Islet of Langerhans (tissue), 1 donor: ENCODE data around the gene LILRB2.
"Not testable (repeated sequence)": the region's sequence is repeated elsewhere in the genome, so short reads cannot be mapped to it uniquely, and the experiment has no call there.

Source experiments
- FAIRE-seq: peaks from one replicate; lab custom pipeline; 2011; peaks lifted over from hg19 to GRCh38; lab: Jason Lieb, UNC

LILRB2 gene

DNA sequence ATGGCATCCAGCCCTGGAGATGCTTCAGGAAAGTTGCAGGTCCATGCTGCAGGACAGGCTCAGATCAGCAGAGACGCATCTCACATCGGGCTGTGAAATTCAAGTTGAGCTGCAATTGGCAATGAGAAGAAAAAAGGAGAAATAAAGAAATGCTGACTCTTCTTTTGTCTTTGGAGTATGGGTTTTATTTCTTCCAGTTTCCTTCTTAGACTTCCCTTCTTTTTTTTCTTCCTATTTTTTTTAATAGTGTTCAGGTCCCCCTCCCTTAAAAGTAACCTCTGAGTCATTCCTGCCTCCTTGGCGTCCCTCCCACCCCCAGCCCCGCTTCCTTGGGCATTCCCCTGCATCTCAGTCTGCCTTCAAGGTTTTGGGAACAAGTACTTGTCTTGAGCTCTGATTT, 9.3 kb downstream of the LILRB2 start:
- FAIRE-seq = not testable (repeated sequence)

DNA sequence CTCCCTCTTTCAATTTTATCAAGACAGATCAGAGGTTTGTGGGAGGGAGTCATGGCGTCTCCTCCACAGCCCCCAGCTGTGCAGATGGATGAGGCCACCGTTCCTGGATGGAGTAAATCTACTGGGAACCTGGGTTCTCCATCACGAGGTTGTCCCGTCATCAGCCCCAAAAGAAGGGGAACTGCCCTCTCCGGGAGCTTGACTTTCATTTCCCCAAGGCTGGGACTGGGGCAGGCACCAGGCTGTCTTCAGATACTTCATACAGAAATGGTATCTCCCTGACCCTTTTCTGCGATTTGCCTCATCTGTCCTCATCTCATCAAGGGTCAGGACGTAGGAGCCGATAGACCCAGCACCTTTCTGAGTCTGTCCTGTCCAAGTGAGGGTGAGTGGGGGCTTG, 9.8 kb downstream of the LILRB2 start:
- FAIRE-seq = no peak

DNA sequence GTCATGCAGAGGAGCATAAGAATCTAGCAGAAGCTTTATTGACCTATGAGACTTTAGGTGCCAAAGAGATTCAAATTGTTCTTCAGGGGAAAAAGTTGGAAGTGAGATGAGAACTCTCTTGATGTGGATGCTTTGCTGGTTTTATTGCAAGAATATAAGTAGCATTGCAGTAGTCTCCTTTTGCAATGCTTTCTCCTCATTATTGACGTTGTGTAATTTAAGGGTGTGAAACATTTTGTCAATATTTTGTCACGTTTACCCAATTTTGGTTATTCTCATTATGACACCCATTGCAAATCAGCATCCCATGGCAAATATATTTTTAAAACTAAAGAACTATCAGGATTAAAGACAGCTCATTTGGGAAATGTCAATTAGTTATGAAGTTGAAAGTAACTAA, 12.0 kb downstream of the LILRB2 start:
- FAIRE-seq = no peak

DNA sequence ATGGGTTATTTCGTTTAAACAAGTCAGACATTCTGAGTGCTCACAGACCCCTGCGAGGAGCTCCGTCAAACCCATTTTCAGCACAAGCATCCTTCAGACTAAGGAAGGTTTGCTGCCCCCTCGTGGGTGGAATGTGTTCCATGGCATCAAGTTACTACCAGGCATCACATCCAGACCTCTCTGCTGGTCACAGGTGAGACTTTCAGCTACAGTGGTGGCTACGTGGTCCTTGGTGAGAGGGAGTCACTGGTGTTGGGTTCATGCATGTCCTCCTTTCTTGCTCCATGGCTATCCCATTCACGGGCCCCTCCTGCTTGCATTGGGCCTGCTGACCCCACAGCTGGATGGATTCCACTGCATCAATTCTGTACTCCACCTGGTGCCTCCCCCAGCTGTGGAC, 14.8 kb downstream of the LILRB2 start:
- FAIRE-seq = no peak

DNA sequence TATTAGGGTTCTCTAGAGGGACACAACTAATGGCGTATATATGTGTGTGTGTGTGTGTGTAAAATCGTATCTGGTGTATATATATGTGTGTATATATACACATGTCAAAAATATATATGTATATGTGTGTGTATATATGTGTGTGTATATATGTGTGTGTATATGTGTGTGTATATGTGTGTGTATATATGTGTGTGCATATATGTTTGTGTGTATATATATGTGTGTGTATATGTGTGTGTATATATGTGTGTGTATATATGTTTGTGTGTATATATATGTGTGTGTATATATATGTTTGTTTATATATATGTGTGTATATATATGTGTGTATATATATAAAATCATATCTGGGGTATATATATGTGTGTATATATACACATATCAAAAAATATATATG, 18.4 kb downstream of the LILRB2 start:
- FAIRE-seq = no peak

DNA sequence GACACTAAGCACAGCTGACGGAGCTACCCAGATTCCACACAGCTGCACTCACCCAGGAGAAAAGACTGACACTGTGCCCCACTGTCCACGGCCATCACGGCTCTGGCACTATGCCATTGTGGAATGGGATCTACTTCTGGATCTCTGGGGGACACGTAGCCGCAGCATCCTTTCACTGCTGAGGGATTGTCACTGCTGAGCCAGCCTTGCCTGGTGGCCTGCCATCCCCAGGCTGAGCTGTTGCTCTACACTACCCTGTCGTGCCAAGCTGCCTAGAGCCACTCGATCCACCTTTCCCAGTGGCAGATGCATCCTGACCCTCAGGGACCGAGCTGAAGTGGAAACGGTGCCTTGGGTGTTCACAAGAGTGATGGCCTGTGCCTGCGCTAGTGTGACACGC, 18.8 kb downstream of the LILRB2 start:
- no peak for FAIRE-seq

DNA sequence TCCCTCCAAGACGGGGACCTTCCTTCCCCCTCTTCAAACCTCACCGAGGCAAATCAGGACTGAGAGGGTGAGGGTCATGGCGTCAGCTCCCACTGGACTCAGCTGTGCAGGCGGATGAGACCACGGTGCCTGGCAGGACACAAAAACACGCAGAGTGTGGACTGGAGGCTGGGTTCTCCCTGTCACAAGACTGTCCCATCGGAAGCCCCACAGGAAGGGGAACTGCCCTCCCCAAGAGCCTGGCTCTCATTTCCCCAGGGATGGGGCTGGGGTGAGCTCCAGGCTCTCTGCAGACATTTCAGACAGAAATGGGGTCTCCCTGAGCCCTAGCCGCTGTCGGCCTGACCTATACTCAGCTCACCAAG, 23.8 kb downstream of the LILRB2 start, which contains the start of gene LILRB5:
Gene LILRB5, minus strand, starts transcription at position 158 of the 365 bp plus-strand sequence. Its CDS starts 80 bp downstream, at position 78.
- no peak for FAIRE-seq

DNA sequence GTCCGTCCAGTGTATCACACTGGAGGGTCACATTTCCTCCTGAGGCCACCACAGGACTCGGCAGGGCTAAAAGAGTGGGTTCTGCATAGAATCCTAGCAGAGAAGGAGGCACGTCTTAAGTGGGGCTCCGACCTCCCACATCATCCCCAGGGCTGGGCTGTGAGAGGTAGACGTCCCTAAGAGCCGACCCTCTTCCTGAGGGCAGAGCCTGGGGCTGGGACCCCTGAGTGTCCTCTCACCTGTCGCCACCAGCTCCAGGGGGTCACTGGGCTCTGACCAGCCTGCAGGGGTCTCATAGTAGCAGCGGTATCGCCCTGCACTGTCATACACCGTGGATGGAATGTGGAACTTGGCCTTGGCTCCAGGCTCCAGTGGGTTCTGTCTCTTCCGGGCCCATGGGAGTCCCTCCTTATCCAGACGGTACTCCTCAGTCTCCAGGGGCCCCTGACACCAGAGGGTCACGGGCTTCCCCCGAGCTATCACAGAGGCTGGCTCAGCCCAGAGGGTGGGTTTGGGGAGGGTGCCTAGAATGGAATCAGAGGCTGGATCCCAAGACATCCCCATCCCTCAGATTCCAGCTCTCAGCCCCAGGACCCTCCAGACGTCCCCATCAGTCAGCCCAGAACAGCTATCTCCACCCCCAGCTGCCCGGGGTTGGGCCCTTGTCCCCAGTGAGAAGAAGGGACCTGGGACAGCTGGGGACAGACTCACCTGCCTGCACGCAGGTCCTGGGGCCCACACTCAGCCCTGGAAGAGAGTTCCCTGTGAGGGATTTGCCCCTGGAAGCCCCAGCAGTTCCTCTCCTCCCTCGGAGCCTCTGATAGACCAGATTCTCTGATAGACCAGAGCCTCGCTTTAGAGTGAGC, 24.4 kb downstream of the LILRB2 start:
- FAIRE-seq = no peak

DNA sequence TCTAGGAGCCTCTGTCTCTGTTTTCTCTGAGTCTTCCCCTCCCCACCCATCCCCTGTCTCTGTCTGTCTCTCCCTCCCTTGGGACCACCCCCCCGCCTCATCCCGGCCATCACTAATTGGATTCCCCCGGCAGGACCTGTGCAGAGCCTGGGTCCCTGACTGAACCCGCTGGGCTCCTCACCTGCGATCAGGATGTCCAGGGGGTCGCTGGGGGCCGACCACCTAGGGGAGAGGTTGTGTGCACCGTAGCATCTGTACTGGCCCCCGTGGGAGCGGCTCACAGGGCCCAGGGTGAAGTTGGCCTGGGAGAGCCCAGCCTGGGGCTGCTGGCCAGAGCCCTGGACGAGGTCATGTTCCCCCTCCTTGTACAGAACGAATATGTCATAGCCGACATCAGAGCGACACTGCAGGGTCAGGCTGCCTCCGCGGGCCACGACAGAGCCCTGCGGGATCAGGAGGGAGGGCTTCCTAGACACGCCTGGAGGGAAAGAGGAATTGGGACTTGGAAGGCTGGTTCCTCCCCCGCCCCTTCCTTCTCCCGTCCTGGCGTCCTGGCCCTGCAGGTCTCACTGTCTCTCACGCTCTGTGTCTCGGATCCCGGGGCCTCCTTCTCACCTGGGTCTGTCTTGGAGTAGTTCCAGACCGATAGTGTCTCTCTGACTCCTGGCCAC, 25.7 kb downstream of the LILRB2 start:
- FAIRE-seq = no peak

DNA sequence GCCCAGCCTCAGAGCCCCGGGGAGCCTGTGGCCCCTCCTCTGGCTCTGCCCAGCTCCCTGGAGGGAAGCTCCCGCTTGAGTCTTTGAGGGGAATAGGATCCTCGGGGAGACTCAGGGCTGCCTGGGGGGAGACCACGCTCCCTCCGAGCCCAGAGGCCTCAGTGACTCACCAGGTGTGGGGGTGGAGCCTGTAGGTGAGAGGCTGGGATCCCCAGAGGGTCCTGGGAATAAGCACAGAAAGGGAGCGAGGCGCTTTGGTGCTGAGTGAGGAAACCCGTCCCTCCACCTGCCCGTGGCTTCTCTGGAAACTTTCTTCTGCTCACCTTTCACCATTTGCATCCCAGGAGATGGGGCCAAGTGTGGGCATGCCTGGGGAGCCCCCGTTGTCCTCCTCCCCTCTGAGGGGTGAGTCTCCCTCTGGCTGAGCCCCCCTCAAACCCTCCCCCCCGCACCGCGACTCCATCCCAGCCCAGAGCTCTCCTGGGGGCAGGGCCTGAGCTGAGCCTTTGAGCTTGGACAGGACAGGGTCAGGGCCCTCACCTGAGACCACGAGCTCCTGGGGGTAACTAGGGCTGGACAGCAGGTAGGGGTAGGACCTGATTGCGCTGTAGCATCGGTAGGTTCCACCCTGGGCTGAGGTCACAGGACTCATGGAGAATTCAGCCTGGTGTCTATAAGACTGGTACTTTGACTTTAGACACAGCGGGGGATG, 26.6 kb downstream of the LILRB2 start:
- FAIRE-seq = no peak

DNA sequence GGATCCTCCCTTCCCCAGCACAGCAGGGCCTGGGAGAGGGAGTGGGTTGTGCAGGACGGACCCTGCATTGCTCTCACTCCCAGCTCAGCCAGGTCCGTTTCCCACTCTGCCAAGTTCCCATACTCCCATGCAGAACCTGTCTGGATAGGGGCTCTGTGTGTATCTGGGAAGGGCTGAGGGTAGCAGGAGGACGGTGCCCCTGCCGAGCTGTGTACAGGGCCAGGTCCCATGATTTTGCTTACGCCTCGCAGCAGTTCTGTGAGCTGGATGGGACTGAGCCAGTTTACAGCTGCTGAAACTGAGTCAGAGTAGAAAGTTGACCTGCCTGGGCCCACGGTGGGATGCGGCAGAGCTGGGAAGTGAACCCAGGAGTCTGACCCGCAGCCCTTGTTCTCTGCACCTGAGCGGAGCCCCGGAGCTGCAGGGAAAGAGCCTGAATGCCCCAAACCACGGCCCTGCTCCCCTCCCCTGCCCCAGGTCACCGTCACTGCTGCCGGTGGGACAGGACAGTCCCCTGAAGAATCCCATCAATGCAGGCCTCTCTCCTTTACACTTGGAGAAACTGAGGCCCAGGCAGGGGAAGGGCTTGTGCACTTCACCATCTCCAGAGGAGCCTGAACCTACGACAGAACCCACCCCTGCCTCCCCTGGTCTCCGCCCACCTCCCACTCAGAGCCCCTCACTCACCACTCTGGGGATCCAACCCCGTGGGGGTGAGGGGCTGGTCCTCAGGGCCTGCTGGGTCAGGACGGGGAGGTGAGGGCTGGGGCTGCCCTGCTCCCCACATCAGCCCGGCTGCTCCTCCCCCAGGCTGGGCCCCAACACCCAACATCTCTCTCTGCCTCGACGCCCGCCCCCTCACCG, 27.3 kb downstream of the LILRB2 start:
- FAIRE-seq = no peak

DNA sequence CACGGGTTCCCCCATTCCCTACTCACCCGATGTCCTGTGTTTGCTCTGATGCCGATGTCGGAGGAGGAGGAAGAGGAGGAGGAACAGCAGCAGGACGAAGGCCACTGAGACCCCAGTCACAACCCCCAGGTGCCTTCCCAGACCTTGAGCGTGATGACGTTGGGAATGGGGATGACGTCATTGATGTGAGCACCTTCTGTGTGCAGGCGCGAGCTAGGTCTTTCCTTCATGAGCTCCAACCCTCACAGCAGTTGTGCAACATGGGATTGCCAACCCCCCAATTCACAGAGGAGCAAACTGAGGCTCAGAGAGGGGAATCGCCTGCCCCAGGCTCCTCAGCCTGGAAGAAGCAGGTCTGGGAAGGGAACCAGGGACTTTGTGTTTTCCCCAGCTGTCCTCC, 28.1 kb downstream of the LILRB2 start:
- FAIRE-seq = no peak

DNA sequence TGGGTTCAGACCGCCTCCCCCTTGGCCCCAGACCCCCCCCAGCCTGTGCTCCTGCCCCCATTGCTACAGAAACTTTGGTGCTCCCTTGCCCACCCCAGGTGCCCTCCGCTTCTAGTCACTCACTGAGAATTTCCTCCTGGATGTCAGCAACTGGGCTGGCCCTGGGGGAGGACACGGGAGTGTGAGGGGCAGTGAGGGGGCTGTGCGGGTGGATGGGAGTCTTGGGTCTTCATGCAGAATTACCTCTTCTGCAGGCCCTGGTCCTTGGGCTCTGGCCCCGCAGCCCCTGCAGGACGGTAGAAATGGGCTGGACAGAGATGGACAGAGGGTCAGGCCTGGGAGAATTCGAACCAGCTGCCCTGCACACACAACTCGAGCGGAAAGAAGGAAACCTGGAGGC, 28.7 kb downstream of the LILRB2 start:
- FAIRE-seq = no peak

DNA sequence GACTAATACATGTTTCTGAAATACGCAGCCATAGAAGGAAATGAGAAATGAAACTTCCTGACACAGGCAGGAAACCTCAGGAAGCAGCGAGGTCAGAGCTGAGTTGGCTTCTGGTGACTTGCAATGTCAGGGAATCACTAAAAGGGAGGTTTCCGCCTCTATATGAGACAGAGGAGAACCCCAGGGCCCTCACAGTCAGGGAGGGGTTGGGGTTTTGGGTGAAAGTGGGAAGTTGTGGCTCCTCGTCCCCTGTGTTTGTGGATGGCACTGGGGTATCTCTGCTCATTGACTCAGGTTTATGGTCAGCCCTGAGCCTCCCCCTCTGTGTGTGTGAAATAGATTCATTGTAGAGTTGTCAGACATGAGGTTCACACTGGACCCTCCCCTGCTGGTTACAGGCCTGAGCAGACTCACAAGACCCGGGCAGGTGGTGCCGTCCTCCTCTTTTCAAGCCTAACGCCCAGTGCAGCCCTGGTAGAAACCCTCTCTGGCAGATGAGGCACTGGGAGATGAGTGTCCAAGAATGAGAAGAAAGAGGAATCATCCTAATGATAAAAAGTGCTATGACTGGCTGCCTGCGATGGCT, 32.8 kb downstream of the LILRB2 start:
- no peak for FAIRE-seq

DNA sequence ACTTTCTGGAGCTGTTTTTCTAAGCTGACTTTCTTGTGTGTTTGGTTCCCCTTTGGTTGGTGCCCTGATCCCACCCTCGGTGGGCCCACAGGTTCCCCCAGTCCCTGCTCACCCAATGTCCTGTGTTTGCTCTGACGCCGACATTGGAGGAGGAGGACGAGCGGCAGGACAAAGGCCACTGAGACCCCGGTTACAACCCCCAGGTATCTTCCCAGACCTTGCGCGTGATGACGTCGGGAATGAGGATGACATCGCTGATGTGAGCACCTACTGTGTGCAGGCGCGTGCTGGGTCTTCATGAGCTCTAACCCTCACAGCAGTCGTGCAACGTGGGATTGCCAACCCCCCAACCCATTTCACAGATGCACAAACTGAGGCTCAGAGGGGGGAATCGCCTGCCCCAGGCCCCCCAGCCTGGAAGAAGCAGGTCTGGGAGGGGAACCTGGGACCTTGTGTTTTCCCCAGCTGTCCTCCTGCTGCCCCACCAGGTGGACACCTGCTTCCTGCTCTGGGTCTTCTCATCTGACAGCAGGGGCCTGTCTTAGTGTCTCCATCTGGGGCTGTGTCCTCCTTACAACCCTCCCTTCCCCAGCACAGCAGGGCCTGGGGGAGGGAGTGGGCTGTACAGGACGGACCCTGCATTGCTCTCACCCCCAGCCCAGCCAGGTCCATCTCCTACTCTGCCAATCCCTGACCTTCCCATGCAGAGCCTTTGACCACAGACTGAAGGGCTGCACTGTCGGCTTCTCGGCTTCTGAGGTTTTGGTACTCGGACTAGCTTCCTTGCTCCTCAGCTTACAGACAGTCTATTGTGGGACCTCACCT, 33.6 kb downstream of the LILRB2 start:
- FAIRE-seq = no peak

DNA sequence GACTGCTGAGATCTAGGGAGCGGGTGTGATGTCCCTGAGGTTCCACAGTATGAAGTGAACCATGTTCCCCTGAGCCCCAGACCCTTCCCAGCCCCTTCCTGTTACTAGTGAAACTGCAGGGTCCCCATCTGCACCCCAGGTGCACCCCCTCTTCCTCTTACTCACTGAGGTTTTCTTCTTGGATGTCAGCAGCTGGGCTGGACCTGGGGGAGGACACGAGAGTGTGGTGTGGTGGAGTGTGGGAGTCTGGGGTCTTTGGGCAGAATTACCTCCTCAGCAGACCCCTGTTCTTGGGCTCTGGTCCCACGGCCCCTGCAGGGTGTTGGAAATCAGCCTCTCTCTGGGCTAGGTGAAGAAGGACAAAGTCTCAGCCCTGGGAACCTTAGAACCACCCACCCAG, 35.0 kb downstream of the LILRB2 start:
- no peak for FAIRE-seq

DNA sequence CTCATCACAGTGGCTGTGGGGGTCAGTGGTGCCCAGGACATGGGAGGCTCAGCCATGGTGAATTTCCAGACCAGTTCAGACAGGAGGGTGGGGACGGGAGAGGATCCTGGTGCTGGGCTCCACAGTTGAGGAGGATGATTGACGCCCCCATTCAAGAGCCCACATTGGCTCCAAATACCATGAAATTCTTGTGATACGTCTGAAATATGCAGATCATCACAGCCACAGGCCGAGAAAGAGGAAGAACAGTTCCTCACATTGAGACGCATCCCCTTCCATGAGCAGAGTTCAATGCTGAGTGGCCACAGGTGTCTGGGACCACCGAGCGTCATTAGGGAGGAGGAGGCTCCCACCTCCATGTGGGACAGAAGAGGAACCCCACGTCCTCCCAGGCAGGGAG, 37.1 kb downstream of the LILRB2 start:
- not testable (repeated sequence) for FAIRE-seq

DNA sequence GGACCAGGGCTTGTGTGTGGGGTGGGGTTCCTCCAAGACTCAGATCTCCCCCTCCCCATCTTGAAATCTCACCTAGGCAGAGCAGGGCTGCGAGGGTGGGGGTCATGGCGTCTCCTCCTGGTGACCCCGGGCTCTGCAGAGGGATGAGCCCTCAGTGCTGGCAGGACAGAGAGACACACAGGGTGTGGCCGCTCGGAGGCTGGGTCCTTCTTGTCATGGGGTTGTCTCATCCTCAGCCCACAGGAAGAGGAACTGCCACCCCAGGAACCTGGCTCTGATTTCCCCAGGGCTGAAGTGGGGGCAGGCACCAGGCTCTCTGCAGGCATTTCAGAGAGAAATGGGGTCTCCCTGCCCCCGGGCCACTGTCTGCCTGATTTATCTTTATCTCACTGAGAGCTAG, 38.3 kb downstream of the LILRB2 start, which contains the start of gene LILRA6:
Gene LILRA6, minus strand, starts transcription at position 145 of the 400 bp plus-strand sequence.
- FAIRE-seq = not testable (repeated sequence)

DNA sequence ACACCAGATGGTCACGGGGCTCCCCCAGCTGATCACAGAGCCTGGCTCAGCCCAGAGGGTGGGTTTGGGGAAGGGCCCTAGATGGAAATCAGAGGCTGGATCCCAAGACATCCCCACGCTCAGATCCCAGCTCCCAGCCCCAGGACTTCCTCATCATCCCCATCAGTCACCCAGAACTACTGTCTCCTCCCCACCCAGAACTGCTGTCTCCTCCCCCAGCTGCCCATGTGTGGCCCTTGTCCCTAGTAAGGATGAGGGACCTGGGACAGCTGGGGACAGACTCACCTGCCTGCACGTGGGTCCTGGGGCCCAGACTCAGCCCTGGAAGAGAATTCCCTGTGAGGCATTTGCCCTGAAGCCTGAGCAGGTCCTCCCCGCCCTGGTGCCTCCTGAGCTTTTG, 38.7 kb downstream of the LILRB2 start:
- FAIRE-seq = not testable (repeated sequence)
